ENCODE data around the gene SLC22A23. TPM values are rescaled to one million over a fixed set of nuclear protein-coding genes. Genes with fewer than 3 reads are reported as not detected.

The SLC22A23 gene
- total and polyA plus RNA-seq, 2 of the 4 experiments (the other 2 are of a cell fraction), result 0.72 to 1.6 TPM

GRCh38 chr6:3388786-3389185 is 68.1 kb downstream of the SLC22A23 start:
- CTCF ChIA-PET, result no interaction called here
- intact Hi-C loops (cut with micrococcal nuclease), result no loop called here
- Histone ChIP-seq H3K4me3 (ENCODE audit: insufficient read depth, low read depth, low read length) (no peak overlapping the region), H4K5ac (ENCODE audit: low read depth, low read length) (no peak overlapping the region), H2AFZ (replicated peaks; ENCODE audit: low read length, poor library complexity) (no peak overlapping the region), H2BK15ac (ENCODE audit: low read depth, low read length) (no peak overlapping the region), H3K23ac (ENCODE audit: low read depth, low read length) (no peak overlapping the region), H2AK9ac (replicated peaks; ENCODE audit: low read depth, low read length, poor library complexity) (no peak overlapping the region), H3K4me2 (ENCODE audit: low read depth, low read length) (no peak overlapping the region), H3K9ac (ENCODE audit: low read depth, low read length) (no peak overlapping the region), H2BK5ac (ENCODE audit: low read depth, low read length, poor library complexity, severe bottlenecking) (no peak overlapping the region), H2AK5ac (ENCODE audit: low read depth, low read length) (no peak overlapping the region), H2BK20ac (ENCODE audit: low read depth, low read length) (no peak overlapping the region), H2BK120ac (ENCODE audit: low read depth, low read length) (no peak overlapping the region), H3K27ac (ENCODE audit: insufficient read depth, low read length) (no peak overlapping the region), H3K9me1 (ENCODE audit: insufficient read depth, low read length) (peaks cover 4% of the 10 kb centered on the region; the same call in 1 of the 2 replicates), H4K20me1 (ENCODE audit: insufficient read depth, low read length) (no peaks in the 10 kb centered on the region), H3K4ac (ENCODE audit: low read depth, low read length) (no peak overlapping the region), H3K56ac (ENCODE audit: extremely low read depth, insufficient read depth, low read length) (no peak overlapping the region), H4K8ac (ENCODE audit: low read depth in 2 of 2, low read length in 2 of 2) (no peak overlapping the region), H4K91ac (ENCODE audit: insufficient read depth, low read depth, low read length) (no peak overlapping the region), H3K4me1 (ENCODE audit: control insufficient read depth, insufficient read depth, low read length) (no peaks in the 10 kb centered on the region), H3K14ac (replicated peaks; ENCODE audit: low read depth, low read length) (no peak overlapping the region), H3K9me3 (ENCODE audit: control insufficient read depth, insufficient read depth, low read length) (0 out of 2 replicates have a peak, but pooled peaks cover 2% of the 10 kb centered on the region), H3K79me1 (ENCODE audit: low read depth in 1 of 2, low read length in 2 of 2) (no peaks in the 10 kb centered on the region), H3K18ac (ENCODE audit: low read depth, low read length) (no peak overlapping the region), H3K36me3 (ENCODE audit: control insufficient read depth, insufficient read depth, low read length) (no peaks in the 10 kb centered on the region), H3K27me3 (ENCODE audit: control insufficient read depth, insufficient read depth, low read length) (peaks cover 51% of the 10 kb centered on the region)
- ATAC-seq (ENCODE audit: low read depth), result no peak
- DNase-seq, result no peak
- POLR2A ChIA-PET (ENCODE audit: unreplicated experiment), result no interaction called here
- BruUV-seq (replicated peaks), result no TSS peak
- in situ Hi-C loops (cut with MboI; ENCODE audit: low sequenced_read_pairs), result no loop called here
- 100% methylated on average over 4 of the region's 9 CpGs; no CpG with 5 or more reads in 1 of the 2 experiments for WGBS, 2 experiments (ENCODE audit: extremely low coverage in 2 of 2, insufficient read length in 1 of 2)
- dilution Hi-C loops (cut with HindIII; ENCODE audit: low sequenced_read_pairs, unreplicated experiment), result no loop called here
- TF ChIP-seq, protein P1, sequence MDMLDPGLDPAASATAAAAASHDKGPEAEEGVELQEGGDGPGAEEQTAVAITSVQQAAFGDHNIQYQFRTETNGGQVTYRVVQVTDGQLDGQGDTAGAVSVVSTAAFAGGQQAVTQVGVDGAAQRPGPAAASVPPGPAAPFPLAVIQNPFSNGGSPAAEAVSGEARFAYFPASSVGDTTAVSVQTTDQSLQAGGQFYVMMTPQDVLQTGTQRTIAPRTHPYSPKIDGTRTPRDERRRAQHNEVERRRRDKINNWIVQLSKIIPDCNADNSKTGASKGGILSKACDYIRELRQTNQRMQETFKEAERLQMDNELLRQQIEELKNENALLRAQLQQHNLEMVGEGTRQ (IDR thresholded peaks at IDR 0.05; ENCODE audit: low read depth, low read length), result no peak
- TF ChIP-seq CHD1 (IDR thresholded peaks at IDR 0.05; ENCODE audit: low read depth, low read length) (no peak), POLR2A (IDR thresholded peaks at IDR 0.05; ENCODE audit: low read depth, low read length) (no peak), RAD21 (IDR thresholded peaks at IDR 0.05; ENCODE audit: low read length) (no peak), SMC3 (IDR thresholded peaks at IDR 0.05; ENCODE audit: low read depth, low read length) (no peak)
